Stimulated activated naive CD4-positive, alpha-beta T cell treated with Interleukin-2 at 50 U/mL for 16 hours (primary cell): ENCODE measurements around the gene ARHGEF7.

Source experiments
- DNase-seq: peaks from one replicate; lab custom pipeline; 2025; lab: John Stamatoyannopoulos, UW

The ARHGEF7 gene

DNA sequence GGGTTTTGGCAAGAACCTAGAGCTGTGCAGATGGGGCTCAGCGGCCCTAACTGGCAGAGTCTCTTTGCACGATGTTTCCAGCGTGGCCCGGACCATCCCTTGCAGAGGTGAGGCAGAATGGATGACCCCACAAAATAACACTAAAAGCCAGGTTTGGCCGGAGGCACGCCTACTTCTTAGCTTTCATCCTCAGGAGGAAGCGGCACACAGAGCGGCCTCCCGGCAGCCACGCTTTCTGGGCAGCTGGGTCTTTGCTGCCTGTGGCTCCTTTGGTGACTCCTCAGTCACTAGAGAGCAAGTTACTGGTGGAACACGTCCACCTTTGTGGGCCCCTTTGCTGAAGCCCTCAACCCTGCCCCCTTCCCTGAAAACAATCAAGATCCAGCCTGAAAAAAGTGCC is 230.6 kb downstream of the ARHGEF7 start:
- no peak for DNase-seq

DNA sequence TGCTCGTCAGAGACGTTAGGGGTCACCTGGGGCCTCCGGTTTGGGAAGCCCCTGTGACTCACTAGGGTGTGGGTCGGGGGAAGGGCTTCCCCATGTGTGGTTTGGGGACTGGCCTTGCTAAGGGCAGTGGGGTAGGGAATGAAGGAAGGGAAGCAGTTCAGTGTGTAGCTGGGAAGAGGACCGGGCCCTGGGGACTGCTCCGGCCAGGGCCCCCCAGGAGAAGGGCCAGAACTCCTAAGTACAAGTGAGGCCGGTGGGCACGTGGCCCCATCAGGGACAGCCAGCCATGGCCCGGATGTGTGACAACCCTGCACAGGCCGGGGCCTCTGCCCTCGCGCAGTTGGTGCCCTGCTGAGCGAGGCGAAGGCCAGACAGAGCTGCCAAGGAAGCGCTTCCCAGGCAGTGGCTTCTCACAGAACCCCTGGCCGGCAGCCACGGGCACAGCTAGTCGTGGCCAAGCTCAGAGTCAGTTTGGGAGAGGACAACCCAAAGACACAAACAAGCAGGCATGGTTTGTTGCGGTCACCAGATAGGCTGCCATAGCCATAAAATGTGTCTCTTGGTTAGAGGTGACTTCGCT is 231.1 kb downstream of the ARHGEF7 start:
- DNase-seq = no peak

DNA sequence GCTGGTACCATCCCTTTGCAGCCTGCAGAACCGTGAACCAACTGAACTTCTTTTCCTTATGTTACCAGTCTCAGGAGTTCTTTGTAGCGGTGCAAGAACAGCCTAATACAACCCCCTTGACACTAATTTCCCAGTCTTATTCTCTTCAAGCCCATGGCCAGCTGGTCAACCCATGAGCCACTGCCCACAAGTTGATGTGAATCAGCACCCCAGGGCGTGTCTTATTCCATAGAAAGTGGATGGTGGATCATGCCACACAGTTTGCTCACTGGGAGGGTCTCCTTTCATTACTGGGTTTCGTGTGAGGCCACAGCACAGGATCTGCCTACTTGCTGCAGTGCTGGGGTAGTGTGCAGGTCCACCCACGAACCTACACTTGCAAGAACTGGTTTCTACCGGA is 232.3 kb downstream of the ARHGEF7 start:
- no peak for DNase-seq

DNA sequence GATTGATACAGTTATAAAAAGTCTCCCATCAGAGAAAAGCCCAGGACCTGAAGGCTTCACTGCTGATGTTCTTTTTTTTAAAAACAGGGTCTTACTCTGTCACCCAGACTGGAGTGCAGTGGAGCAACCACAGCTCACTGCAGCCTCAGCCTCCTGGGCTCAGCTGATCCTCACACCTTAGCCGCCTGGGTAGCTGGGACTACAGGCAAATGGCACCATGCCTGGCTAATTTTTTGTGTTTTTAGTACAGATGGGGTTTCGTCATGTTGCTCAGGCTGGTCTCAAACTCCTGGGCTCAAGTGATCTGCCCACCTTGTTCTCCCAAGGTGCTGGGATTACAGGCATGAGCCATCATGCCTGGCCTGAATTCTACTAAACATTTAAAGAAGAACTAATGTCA is 238.4 kb downstream of the ARHGEF7 start:
- DNase-seq = no peak

DNA sequence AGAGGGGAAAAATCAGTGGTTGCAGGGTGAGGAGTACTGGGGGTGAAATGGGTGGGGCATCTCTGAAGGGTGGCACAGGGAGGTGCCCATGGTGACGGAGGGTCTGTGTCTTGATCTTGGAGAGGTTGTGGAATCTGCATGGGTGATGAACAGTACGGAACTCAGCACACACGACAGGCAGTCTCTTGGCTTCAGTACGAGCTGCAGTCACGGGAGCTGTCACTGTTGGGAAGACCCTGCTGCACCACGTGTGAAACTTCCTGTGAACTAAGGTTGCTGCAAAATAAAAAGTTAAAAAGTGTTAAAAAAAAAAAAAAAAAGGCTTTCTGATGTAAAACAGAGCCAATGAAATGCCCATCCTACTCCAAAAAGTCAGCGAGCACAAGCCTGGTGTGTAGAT is 239.7 kb downstream of the ARHGEF7 start:
- no peak for DNase-seq
